IMR-90 (cell line): ENCODE measurements around the gene BFSP1. TPM values are rescaled to one million over a fixed set of nuclear protein-coding genes. Genes with fewer than 3 reads are reported as not detected.

Experiments
- ATAC-seq: fragments of 200-7000 bp; cut with Tn5 transposase; 2 replicates; pipeline ENCODE4 v1.9.1; 2020; ENCODE audit warnings: low read depth, mild to moderate bottlenecking, moderate library complexity
- BruUV-seq: library from RNA; stranded (reverse); fragments of 400-500 nt; replicated peaks from 2 replicates; lab custom pipeline; 2021; lab: Mats Ljungman, UMichigan
- CTCF ChIA-PET: fragments of 300-600 bp; formaldehyde crosslinking; extraction: SDS; loops from one replicate; lab custom pipeline; 2021; ENCODE audit warnings: antibody characterized with exemption; lab: Yijun Ruan, JAX
- POLR2A ChIA-PET: fragments of 300-600 bp; sonication (Branson Sonifier 250); formaldehyde crosslinking; loops from one replicate; lab custom pipeline; 2022; ENCODE audit warnings: antibody characterized with exemption; ENCODE audit not compliant: unreplicated experiment; lab: Charles Lee
- DNase-seq: peaks from one replicate; pipeline ENCODE4 v3.0.0; 2013
- H2AFZ ChIP-seq: replicated peaks from 2 replicates; pipeline ENCODE3; 2013; ENCODE audit warnings: low read length, mild to moderate bottlenecking; ENCODE audit not compliant: poor library complexity
- H2AK5ac ChIP-seq: 2 replicates; pipeline ENCODE4 v1.6.1; 2013; ENCODE audit warnings: low read depth, low read length, inconsistent platforms
- H2AK9ac ChIP-seq: replicated peaks from 2 replicates; pipeline ENCODE3; 2013; ENCODE audit warnings: mild to moderate bottlenecking, low read depth, low read length, moderate library complexity; ENCODE audit not compliant: poor library complexity
- H2BK120ac ChIP-seq: 2 replicates; pipeline ENCODE4 v1.6.1; 2013; ENCODE audit warnings: low read depth, low read length, inconsistent platforms
- H2BK15ac ChIP-seq: 3 replicates; pipeline ENCODE4 v1.6.1; 2013; ENCODE audit warnings: low read depth, low read length, inconsistent platforms
- H2BK20ac ChIP-seq: 2 replicates; pipeline ENCODE4 v1.6.1; 2013; ENCODE audit warnings: low read depth, mild to moderate bottlenecking, inconsistent platforms, low read length, moderate library complexity
- H2BK5ac ChIP-seq: 2 replicates; pipeline ENCODE4 v1.6.1; 2013; ENCODE audit warnings: mild to moderate bottlenecking, low read depth, low read length, inconsistent platforms; ENCODE audit not compliant: poor library complexity, severe bottlenecking
- H3K14ac ChIP-seq: replicated peaks from 2 replicates; pipeline ENCODE4 v1.6.1; 2013; ENCODE audit warnings: low read depth, low read length, inconsistent platforms
- H3K18ac ChIP-seq: 2 replicates; pipeline ENCODE4 v1.6.1; 2013; ENCODE audit warnings: low read depth, low read length, control low read depth
- H3K23ac ChIP-seq: 2 replicates; pipeline ENCODE4 v1.6.1; 2013; ENCODE audit warnings: low read depth, low read length, inconsistent platforms
- H3K27ac ChIP-seq: 2 replicates; pipeline ENCODE4 v1.5.1; 2013; ENCODE audit warnings: mild to moderate bottlenecking, control low read depth, low read length; ENCODE audit not compliant: insufficient read depth
- H3K27me3 ChIP-seq: 2 replicates; pipeline ENCODE4 v1.6.1; 2013; ENCODE audit warnings: low read length; ENCODE audit not compliant: control insufficient read depth, insufficient read depth
- H3K36me3 ChIP-seq: 2 replicates; pipeline ENCODE4 v1.6.1; 2013; ENCODE audit warnings: low read length, mixed read lengths; ENCODE audit not compliant: control insufficient read depth, insufficient read depth
- H3K4ac ChIP-seq: 2 replicates; pipeline ENCODE4 v1.6.1; 2013; ENCODE audit warnings: low read depth, low read length, inconsistent platforms
- H3K4me1 ChIP-seq: 2 replicates; pipeline ENCODE4 v1.6.1; 2013; ENCODE audit warnings: low read length, mixed read lengths; ENCODE audit not compliant: control insufficient read depth, insufficient read depth
- H3K4me2 ChIP-seq: 2 replicates; pipeline ENCODE4 v1.6.1; 2013; ENCODE audit warnings: low read depth, mild to moderate bottlenecking, control low read depth, low read length, moderate library complexity
- H3K4me3 ChIP-seq: 2 replicates; pipeline ENCODE4 v1.5.1; 2013; ENCODE audit warnings: low read depth, mild to moderate bottlenecking, control low read depth, low read length, moderate library complexity; ENCODE audit not compliant: insufficient read depth
- H3K56ac ChIP-seq: 2 replicates; pipeline ENCODE4 v1.6.1; 2013; ENCODE audit warnings: low read length, inconsistent platforms; ENCODE audit not compliant: insufficient read depth; ENCODE audit errors: extremely low read depth
- H3K79me1 ChIP-seq, 2 experiments: 2 replicates each; pipeline ENCODE4 v1.6.1; 2013; ENCODE audit warnings: low read length in 2 of 2, inconsistent platforms in 1 of 2, low read depth in 1 of 2
- H3K9ac ChIP-seq: 2 replicates; pipeline ENCODE4 v1.6.1; 2013; ENCODE audit warnings: low read depth, low read length, control low read depth
- H3K9me1 ChIP-seq: 2 replicates; pipeline ENCODE4 v1.6.1; 2013; ENCODE audit warnings: low read length, inconsistent platforms; ENCODE audit not compliant: insufficient read depth
- H3K9me3 ChIP-seq: 2 replicates; pipeline ENCODE4 v1.6.1; 2013; ENCODE audit warnings: low read length; ENCODE audit not compliant: control insufficient read depth, insufficient read depth
- H4K20me1 ChIP-seq: 2 replicates; pipeline ENCODE4 v1.6.1; 2013; ENCODE audit warnings: low read length, inconsistent platforms; ENCODE audit not compliant: insufficient read depth
- H4K5ac ChIP-seq: 2 replicates; pipeline ENCODE4 v1.6.1; 2013; ENCODE audit warnings: mild to moderate bottlenecking, low read depth, low read length, control low read depth
- H4K8ac ChIP-seq, 2 experiments: 2 replicates each; pipeline ENCODE4 v1.6.1; 2013; ENCODE audit warnings: low read depth in 2 of 2, low read length in 2 of 2, control low read depth in 1 of 2, inconsistent platforms in 1 of 2
- H4K91ac ChIP-seq: 2 replicates; pipeline ENCODE4 v1.6.1; 2013; ENCODE audit warnings: low read depth, low read length, inconsistent platforms; ENCODE audit not compliant: insufficient read depth
- CEBPB ChIP-seq: IDR thresholded peaks from 2 replicates; pipeline ENCODE4 v1.6.1; 2012; ENCODE audit warnings: low read depth, low read length, improper control_type of control experiment
- CHD1 ChIP-seq: IDR thresholded peaks from 2 replicates; pipeline ENCODE4 v1.6.1; 2012; ENCODE audit warnings: low read depth, low read length, improper control_type of control experiment
- FOS ChIP-seq: fragments of 150-350 bp; IDR thresholded peaks from 2 replicates; pipeline ENCODE4 v1.6.1; 2016; ENCODE audit warnings: low read depth, low read length
- MAZ ChIP-seq: IDR thresholded peaks from 2 replicates; pipeline ENCODE4 v1.6.1; 2012; ENCODE audit warnings: low read depth, mild to moderate bottlenecking, low read length, improper control_type of control experiment, moderate library complexity, borderline replicate concordance
- MXI1 ChIP-seq: IDR thresholded peaks from 2 replicates; pipeline ENCODE4 v1.6.1; 2012; ENCODE audit warnings: low read depth, mild to moderate bottlenecking, low read length, moderate library complexity, borderline replicate concordance
- NFE2L2 ChIP-seq: fragments of 150-350 bp; IDR thresholded peaks from 2 replicates; pipeline ENCODE4 v1.6.1; 2016; ENCODE audit warnings: low read depth, mild to moderate bottlenecking, low read length
- POLR2A ChIP-seq: IDR thresholded peaks from 2 replicates; pipeline ENCODE4 v1.6.1; 2012; ENCODE audit warnings: mild to moderate bottlenecking, low read depth, low read length
- RAD21 ChIP-seq: IDR thresholded peaks from 2 replicates; pipeline ENCODE4 v1.6.1; 2012; ENCODE audit warnings: low read length, improper control_type of control experiment
- RCOR1 ChIP-seq: IDR thresholded peaks from 2 replicates; pipeline ENCODE4 v1.6.1; 2012; ENCODE audit warnings: mild to moderate bottlenecking, low read length, improper control_type of control experiment; ENCODE audit not compliant: insufficient replicate concordance
- RFX5 ChIP-seq: IDR thresholded peaks from 2 replicates; pipeline ENCODE4 v1.8.0; 2012; ENCODE audit warnings: low read depth, mild to moderate bottlenecking, low read length, moderate library complexity
- SMC3 ChIP-seq: fragments of 150-350 bp; IDR thresholded peaks from 2 replicates; pipeline ENCODE4 v1.6.1; 2016; ENCODE audit warnings: low read depth, mild to moderate bottlenecking, antibody characterized with exemption, low read length, moderate library complexity
- WGBS, 2 experiments: methylation state at CpG; one replicate each; pipeline versions ENCODE4 v1.1.5 to v1.1.7; 2013; ENCODE audit warnings: missing lambda C conversion rate in 2 of 2; ENCODE audit not compliant: insufficient read length in 1 of 2; ENCODE audit errors: extremely low coverage in 2 of 2; 5-methylcytosine and 5-hydroxymethylcytosine counted together
- dilution Hi-C: fragments of 300-500 bp; cut with HindIII; formaldehyde crosslinking; loops from one replicate; pipeline ENCODE4 v1.14.3; 2018; ENCODE audit warnings: low sequenced_read_pairs; ENCODE audit not compliant: unreplicated experiment
- in situ Hi-C: fragments of 300-500 bp; cut with MboI; formaldehyde crosslinking; loops from 3 replicates; pipeline ENCODE4 v1.14.3; 2019; ENCODE audit warnings: low sequenced_read_pairs, inconsistent platforms, mixed read lengths
- intact Hi-C: fragments of 100-400 bp; cut with micrococcal nuclease; formaldehyde crosslinking; loops from 2 replicates; pipeline ENCODE4 v1.10.0; 2022
- polyA plus RNA-seq, 3 experiments: library from polyadenylated mRNA; depleted of rRNA; stranded (reverse); fragments of >200 nt; gene quantifications; 2 replicates each; pipeline ENCODE4 v1.2.3, GENCODE V29; 2012; ENCODE audit warnings: low replicate concordance in 1 of 3
- total RNA-seq: library from RNA; depleted of rRNA; stranded (reverse); fragments of >200 nt; gene quantifications from 2 replicates; pipeline ENCODE4 v1.2.3, GENCODE V29; 2012
- TF ChIP-seq, protein P1 (sequence below): fragments of 150-350 bp; IDR thresholded peaks from 2 replicates; pipeline ENCODE4 v1.6.1; 2016; ENCODE audit warnings: low read depth, mild to moderate bottlenecking, low read length, moderate library complexity, borderline replicate concordance
- TF ChIP-seq, protein P2 (sequence below): fragments of 150-350 bp; IDR thresholded peaks from 2 replicates; pipeline ENCODE4 v1.6.1; 2017; ENCODE audit warnings: mild to moderate bottlenecking, antibody characterized with exemption, low read length, low read depth
- TF ChIP-seq, protein P3 (sequence below): conservative IDR thresholded peaks from 2 replicates; pipeline ENCODE4 v1.5.1; 2012; ENCODE audit warnings: mild to moderate bottlenecking, low read depth, low read length, improper control_type of control experiment

Gene BFSP1
- total and polyA plus RNA-seq, 2 of the 4 experiments (the other 2 are of a cell fraction), result 1.1 to 2.0 TPM

- no peaks in the 10 kb centered on the region for H3K27me3 ChIP-seq
- peaks cover 9% of the 10 kb centered on the region for H3K4me1 ChIP-seq
- peak; percentile 99 for DNase-seq
- peak overlapping the region; percentile 82 for H3K9ac ChIP-seq
- dilution Hi-C loops (no loop called here), in situ Hi-C loops (no loop called here), intact Hi-C loops (loop anchor here (1.0 kb wide), 2 partner anchors 11 to 26 kb away; no protein-coding TSS in a partner anchor)
- peak overlapping the region; percentile 94 for H3K4ac ChIP-seq
- peak overlapping the region; percentile 85 for H3K4me3 ChIP-seq
- 0 out of 2 replicates have a peak, but pooled peaks cover 2% of the 10 kb centered on the region for H3K36me3 ChIP-seq
- POLR2A ChIA-PET, result interaction anchor here (0.8 to 1.2 kb wide), 2 partner anchors 13 to 26 kb away, joined by 3 to 4 read pairs; no protein-coding TSS in a partner anchor
- H2AK5ac ChIP-seq, result peak overlapping the region; percentile 94
- H2BK15ac ChIP-seq, result peak overlapping the region; percentile 96; the same call in 1 of the 3 replicates
- H3K18ac ChIP-seq, result peak overlapping the region; percentile 30; the same call in 1 of the 2 replicates
- peak overlapping the region; percentile 94 for H2BK120ac ChIP-seq
- peak overlapping the region; percentile 98 for H2BK5ac ChIP-seq
- H3K14ac ChIP-seq, result peak overlapping the region; percentile 94
- WGBS, 2 experiments, result 0% methylated on average over 8 of the region's 38 CpGs; no CpG with 5 or more reads in 1 of the 2 experiments
- no peaks in the 10 kb centered on the region; the same call in 1 of the 2 replicates for H3K9me1 ChIP-seq
- peak overlapping the region; percentile 91; the same call in 1 of the 2 replicates for H3K23ac ChIP-seq
- H2AFZ ChIP-seq, result peak overlapping the region; percentile 61
- H4K8ac ChIP-seq, result peak overlapping the region; percentile 72 to 93
- H4K20me1 ChIP-seq, result peaks cover 37% of the 10 kb centered on the region
- peak overlapping the region; percentile 94 for H3K56ac ChIP-seq
- BruUV-seq, result no TSS peak
- CTCF ChIA-PET, result interaction anchor here (0.6 kb wide), 1 partner anchor 122 kb away, joined by 3 read pairs; no protein-coding TSS in a partner anchor
- peak overlapping the region; percentile 98 for H3K27ac ChIP-seq
- peak overlapping the region; percentile 52 for H3K4me2 ChIP-seq
- no peaks in the 10 kb centered on the region for H3K9me3 ChIP-seq
- H2AK9ac ChIP-seq, result peak overlapping the region; percentile 60
- H2BK20ac ChIP-seq, result peak overlapping the region; percentile 92
- H4K5ac ChIP-seq, result peak overlapping the region; percentile 35; the same call in 1 of the 2 replicates
- peaks cover 8 to 22% of the 10 kb centered on the region in 2 experiments for H3K79me1 ChIP-seq
- peak overlapping the region; percentile 93 for H4K91ac ChIP-seq
- peak; percentile 71 for ATAC-seq
- peak; percentile 67; the same call in 1 of the 2 replicates for TF ChIP-seq POLR2A
- no peak for TF ChIP-seq CEBPB
- TF ChIP-seq RFX5, result no peak
- peak; percentile 79 for TF ChIP-seq FOS
- TF ChIP-seq MXI1, result peak; percentile 52; the same call in 1 of the 2 replicates
- TF ChIP-seq CHD1, result no peak
- TF ChIP-seq, protein P1, sequence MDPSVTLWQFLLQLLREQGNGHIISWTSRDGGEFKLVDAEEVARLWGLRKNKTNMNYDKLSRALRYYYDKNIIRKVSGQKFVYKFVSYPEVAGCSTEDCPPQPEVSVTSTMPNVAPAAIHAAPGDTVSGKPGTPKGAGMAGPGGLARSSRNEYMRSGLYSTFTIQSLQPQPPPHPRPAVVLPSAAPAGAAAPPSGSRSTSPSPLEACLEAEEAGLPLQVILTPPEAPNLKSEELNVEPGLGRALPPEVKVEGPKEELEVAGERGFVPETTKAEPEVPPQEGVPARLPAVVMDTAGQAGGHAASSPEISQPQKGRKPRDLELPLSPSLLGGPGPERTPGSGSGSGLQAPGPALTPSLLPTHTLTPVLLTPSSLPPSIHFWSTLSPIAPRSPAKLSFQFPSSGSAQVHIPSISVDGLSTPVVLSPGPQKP, result no peak
- TF ChIP-seq, protein P2, sequence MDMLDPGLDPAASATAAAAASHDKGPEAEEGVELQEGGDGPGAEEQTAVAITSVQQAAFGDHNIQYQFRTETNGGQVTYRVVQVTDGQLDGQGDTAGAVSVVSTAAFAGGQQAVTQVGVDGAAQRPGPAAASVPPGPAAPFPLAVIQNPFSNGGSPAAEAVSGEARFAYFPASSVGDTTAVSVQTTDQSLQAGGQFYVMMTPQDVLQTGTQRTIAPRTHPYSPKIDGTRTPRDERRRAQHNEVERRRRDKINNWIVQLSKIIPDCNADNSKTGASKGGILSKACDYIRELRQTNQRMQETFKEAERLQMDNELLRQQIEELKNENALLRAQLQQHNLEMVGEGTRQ, result no peak
- peak; percentile 14 for TF ChIP-seq RCOR1
- TF ChIP-seq, protein P3, sequence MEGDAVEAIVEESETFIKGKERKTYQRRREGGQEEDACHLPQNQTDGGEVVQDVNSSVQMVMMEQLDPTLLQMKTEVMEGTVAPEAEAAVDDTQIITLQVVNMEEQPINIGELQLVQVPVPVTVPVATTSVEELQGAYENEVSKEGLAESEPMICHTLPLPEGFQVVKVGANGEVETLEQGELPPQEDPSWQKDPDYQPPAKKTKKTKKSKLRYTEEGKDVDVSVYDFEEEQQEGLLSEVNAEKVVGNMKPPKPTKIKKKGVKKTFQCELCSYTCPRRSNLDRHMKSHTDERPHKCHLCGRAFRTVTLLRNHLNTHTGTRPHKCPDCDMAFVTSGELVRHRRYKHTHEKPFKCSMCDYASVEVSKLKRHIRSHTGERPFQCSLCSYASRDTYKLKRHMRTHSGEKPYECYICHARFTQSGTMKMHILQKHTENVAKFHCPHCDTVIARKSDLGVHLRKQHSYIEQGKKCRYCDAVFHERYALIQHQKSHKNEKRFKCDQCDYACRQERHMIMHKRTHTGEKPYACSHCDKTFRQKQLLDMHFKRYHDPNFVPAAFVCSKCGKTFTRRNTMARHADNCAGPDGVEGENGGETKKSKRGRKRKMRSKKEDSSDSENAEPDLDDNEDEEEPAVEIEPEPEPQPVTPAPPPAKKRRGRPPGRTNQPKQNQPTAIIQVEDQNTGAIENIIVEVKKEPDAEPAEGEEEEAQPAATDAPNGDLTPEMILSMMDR, result no peak
- no peak; the same call in 1 of the 2 replicates for TF ChIP-seq RAD21
- no peak for TF ChIP-seq NFE2L2
- no peak for TF ChIP-seq SMC3
- TF ChIP-seq MAZ, result peak; percentile 80; the same call in 1 of the 2 replicates
These were observed 37.9 kb upstream of the BFSP1 start for GRCh38 chr20:17568972-17569521.
